ENCODE data around the gene VCP.

DNA sequence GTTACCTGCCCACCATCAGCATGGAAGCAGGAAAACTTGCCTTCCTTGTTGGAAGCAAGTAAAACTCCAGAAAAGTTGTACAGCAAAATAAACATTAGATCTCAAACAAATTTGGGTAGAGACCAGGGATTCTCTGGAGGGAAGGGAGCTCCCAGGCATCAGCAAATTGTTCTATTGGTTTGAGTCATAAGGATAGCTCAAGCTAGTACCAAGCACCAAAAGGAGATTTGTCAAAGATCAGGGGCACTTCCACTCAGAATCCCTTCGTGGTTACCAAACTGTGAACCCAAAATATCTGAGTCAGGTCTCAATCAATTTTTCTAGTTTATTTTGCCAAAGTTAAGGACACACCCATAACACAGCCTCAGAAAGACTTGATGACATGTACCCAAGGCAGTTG, 45.1 kb downstream of the VCP start:
- TF ChIP-seq, protein P1, sequence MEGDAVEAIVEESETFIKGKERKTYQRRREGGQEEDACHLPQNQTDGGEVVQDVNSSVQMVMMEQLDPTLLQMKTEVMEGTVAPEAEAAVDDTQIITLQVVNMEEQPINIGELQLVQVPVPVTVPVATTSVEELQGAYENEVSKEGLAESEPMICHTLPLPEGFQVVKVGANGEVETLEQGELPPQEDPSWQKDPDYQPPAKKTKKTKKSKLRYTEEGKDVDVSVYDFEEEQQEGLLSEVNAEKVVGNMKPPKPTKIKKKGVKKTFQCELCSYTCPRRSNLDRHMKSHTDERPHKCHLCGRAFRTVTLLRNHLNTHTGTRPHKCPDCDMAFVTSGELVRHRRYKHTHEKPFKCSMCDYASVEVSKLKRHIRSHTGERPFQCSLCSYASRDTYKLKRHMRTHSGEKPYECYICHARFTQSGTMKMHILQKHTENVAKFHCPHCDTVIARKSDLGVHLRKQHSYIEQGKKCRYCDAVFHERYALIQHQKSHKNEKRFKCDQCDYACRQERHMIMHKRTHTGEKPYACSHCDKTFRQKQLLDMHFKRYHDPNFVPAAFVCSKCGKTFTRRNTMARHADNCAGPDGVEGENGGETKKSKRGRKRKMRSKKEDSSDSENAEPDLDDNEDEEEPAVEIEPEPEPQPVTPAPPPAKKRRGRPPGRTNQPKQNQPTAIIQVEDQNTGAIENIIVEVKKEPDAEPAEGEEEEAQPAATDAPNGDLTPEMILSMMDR (IDR thresholded peaks at IDR 0.05 in 4 of 5, conservative IDR thresholded peaks at IDR 0.05 in 1 of 5): no peak
- TF ChIP-seq POLR2A (IDR thresholded peaks at IDR 0.05): no peak

Data from gastrocnemius medialis (tissue), 4 donors.